ENCODE results near the gene CLEC10A.

- TF ChIP-seq CTCF (IDR thresholded peaks at IDR 0.05) (no peak), POLR2AphosphoS5 (IDR thresholded peaks at IDR 0.05) (no peak), POLR2A (IDR thresholded peaks at IDR 0.05) (no peak)
Observed at GRCh38 chr17:7094652-7095019, 14.6 kb upstream of the CLEC10A start.

Data from transverse colon (tissue), 4 donors.